OCI-LY3 (cell line): Measurements from ENCODE around the gene DCP2.

ENCODE experiments used
- CTCF ChIP-seq: fragments of 200-600, 300-600 bp; sonication (generic); IDR thresholded peaks from 2 replicates; pipeline ENCODE4 v1.5.1; 2014; ENCODE audit warnings: antibody characterized with exemption, low read length, low read depth
- EZH2phosphoT487 ChIP-seq: fragments of 200-600 bp; shearing (Covaris generic); IDR thresholded peaks from 2 replicates; pipeline ENCODE4 v1.6.1; 2018; ENCODE audit warnings: antibody characterized with exemption, mixed run types, low read depth

DNA sequence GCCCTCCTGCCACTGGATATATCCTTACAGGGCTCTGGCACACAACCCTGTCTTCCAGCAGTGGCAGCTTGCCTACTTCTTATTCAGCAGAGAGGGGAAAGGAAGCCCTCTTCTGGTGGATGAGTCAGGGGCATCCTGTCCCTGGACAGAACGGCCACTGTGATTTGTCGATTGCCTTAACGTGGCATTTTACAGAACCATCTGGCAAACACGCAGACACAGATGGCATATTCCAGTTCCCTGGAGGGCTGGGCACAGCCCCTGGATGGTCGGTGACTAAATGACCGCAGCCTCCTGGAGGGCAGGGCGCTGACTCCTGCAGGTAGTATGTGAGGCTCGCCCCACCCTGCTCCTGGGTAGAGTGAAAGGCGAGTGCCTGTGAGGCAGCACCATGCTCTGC lies 62.1 kb downstream of the DCP2 start:
- TF ChIP-seq CTCF (no peak), EZH2phosphoT487 (no peak)
